Osteoblast (primary cell): ENCODE measurements around the gene MYCBPAP. TPM values are rescaled to one million over a fixed set of nuclear protein-coding genes. Genes with fewer than 3 reads are reported as not detected.

Source experiments
- DNase-seq: peaks from one replicate; pipeline ENCODE4 v3.0.0; 2011; ENCODE audit warnings: low spot score, mixed read lengths; ENCODE audit not compliant: insufficient read length; ENCODE audit errors: missing footprints
- H2AFZ ChIP-seq: 2 replicates; pipeline ENCODE4 v1.6.0; 2011; ENCODE audit warnings: mild to moderate bottlenecking, low read length
- H3K27ac ChIP-seq: 2 replicates; pipeline ENCODE4 v1.5.1; 2011; ENCODE audit warnings: mild to moderate bottlenecking, low read depth, low read length, moderate library complexity
- H3K27me3 ChIP-seq: 2 replicates; pipeline ENCODE4 v1.6.0; 2012; ENCODE audit warnings: mild to moderate bottlenecking, control low read depth, inconsistent platforms, low read length, moderate library complexity; ENCODE audit not compliant: insufficient read depth
- H3K36me3 ChIP-seq: 2 replicates; pipeline ENCODE4 v1.5.1; 2011; ENCODE audit warnings: mild to moderate bottlenecking, low read length, control low read depth, moderate library complexity; ENCODE audit not compliant: insufficient read depth
- H3K4me1 ChIP-seq: 2 replicates; pipeline ENCODE4 v1.5.1; 2011; ENCODE audit warnings: mild to moderate bottlenecking, low read length, control low read depth, moderate library complexity; ENCODE audit not compliant: insufficient read depth
- H3K4me2 ChIP-seq: 2 replicates; pipeline ENCODE4 v1.6.0; 2011; ENCODE audit warnings: mild to moderate bottlenecking, low read length; ENCODE audit not compliant: insufficient read depth
- H3K4me3 ChIP-seq: fragments of 200-600 bp; sonication (generic); 3 replicates; pipeline ENCODE4 v1.5.1; 2012; ENCODE audit warnings: mild to moderate bottlenecking, low read length, inconsistent platforms; ENCODE audit not compliant: insufficient read depth
- H3K79me2 ChIP-seq: 2 replicates; pipeline ENCODE4 v1.6.0; 2012; ENCODE audit warnings: mild to moderate bottlenecking, low read length, control low read depth, inconsistent platforms; ENCODE audit not compliant: insufficient read depth
- H3K9me3 ChIP-seq: 2 replicates; pipeline ENCODE4 v1.5.1; 2011; ENCODE audit warnings: low read depth, low read length, control low read depth
- H4K20me1 ChIP-seq: 2 replicates; pipeline ENCODE4 v1.6.0; 2012; ENCODE audit warnings: mild to moderate bottlenecking, low read length, control low read depth; ENCODE audit not compliant: insufficient read depth
- total RNA-seq: library from RNA; depleted of rRNA; stranded (reverse); fragments of >200 nt; gene quantifications from 2 replicates; pipeline ENCODE4 v1.2.3, GENCODE V29; 2012
- TF ChIP-seq, protein P1 (sequence below): IDR thresholded peaks from 2 replicates; pipeline ENCODE4 v1.5.1; 2011; ENCODE audit warnings: mild to moderate bottlenecking, low read depth, low read length, moderate library complexity; ENCODE audit errors: extremely low read depth

The MYCBPAP gene
- total RNA-seq, 1 donor, result 0.36 TPM

GRCh38 chr17:50482110-50482509 is 26.1 kb upstream of the MYCBPAP start:
- DNase-seq, result no peak
- peaks cover 28% of the 10 kb centered on the region for H3K36me3 ChIP-seq
- no peaks in the 10 kb centered on the region for H3K9me3 ChIP-seq
- peaks cover 9% of the 10 kb centered on the region for H4K20me1 ChIP-seq
- H3K27me3 ChIP-seq, result no peaks in the 10 kb centered on the region
- no peak overlapping the region for H3K4me2 ChIP-seq
- TF ChIP-seq, protein P1, sequence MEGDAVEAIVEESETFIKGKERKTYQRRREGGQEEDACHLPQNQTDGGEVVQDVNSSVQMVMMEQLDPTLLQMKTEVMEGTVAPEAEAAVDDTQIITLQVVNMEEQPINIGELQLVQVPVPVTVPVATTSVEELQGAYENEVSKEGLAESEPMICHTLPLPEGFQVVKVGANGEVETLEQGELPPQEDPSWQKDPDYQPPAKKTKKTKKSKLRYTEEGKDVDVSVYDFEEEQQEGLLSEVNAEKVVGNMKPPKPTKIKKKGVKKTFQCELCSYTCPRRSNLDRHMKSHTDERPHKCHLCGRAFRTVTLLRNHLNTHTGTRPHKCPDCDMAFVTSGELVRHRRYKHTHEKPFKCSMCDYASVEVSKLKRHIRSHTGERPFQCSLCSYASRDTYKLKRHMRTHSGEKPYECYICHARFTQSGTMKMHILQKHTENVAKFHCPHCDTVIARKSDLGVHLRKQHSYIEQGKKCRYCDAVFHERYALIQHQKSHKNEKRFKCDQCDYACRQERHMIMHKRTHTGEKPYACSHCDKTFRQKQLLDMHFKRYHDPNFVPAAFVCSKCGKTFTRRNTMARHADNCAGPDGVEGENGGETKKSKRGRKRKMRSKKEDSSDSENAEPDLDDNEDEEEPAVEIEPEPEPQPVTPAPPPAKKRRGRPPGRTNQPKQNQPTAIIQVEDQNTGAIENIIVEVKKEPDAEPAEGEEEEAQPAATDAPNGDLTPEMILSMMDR, result no peak
- peaks cover 25% of the 10 kb centered on the region for H3K79me2 ChIP-seq
- H3K27ac ChIP-seq, result peak overlapping the region; percentile 87
- peaks cover 17% of the 10 kb centered on the region for H3K4me1 ChIP-seq
- H2AFZ ChIP-seq, result no peak overlapping the region
- H3K4me3 ChIP-seq, result no peak overlapping the region

- Histone ChIP-seq H3K36me3 (peaks cover 28% of the 10 kb centered on the region), H3K4me3 (no peak overlapping the region), H2AFZ (no peak overlapping the region), H3K4me1 (peaks cover 17% of the 10 kb centered on the region), H3K9me3 (no peaks in the 10 kb centered on the region), H3K27me3 (no peaks in the 10 kb centered on the region), H3K79me2 (peaks cover 25% of the 10 kb centered on the region), H3K4me2 (peak overlapping the region; percentile 63), H3K27ac (peak overlapping the region; percentile 87), H4K20me1 (peaks cover 9% of the 10 kb centered on the region)
- TF ChIP-seq, protein P1, result peak; percentile 96
- peak; percentile 98 for DNase-seq
These were observed 25.7 kb upstream of the MYCBPAP start for GRCh38 chr17:50482516-50482915.

DNA sequence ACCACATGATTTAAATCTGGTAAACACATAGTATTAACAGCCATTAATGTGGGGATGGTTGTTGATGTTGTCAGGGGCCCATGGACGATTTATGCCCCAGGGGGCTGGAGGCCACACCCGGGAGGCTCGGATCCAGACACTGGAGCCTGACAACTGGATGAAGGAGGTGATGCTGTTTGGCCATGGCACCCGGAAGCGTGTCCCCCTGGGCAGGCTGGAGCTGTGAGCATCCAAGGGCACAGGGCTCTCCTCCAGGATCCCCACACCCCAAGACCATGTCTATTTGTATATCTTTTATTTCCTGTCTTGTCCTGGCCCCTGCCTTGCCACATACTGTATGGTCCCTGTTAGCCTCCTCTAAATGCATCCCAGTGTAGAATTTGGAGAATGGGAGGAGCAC is 25.0 kb upstream of the MYCBPAP start:
- Histone ChIP-seq H3K36me3 (peaks cover 28% of the 10 kb centered on the region), H3K79me2 (peaks cover 25% of the 10 kb centered on the region), H2AFZ (no peak overlapping the region), H3K9me3 (no peaks in the 10 kb centered on the region), H3K4me1 (peaks cover 20% of the 10 kb centered on the region), H3K27me3 (no peaks in the 10 kb centered on the region), H3K4me2 (no peak overlapping the region), H4K20me1 (peaks cover 9% of the 10 kb centered on the region), H3K27ac (peak overlapping the region; percentile 87), H3K4me3 (no peak overlapping the region)
- TF ChIP-seq, protein P1, result no peak
- DNase-seq, result no peak

- no peak overlapping the region for H3K27ac ChIP-seq
- peaks cover 20% of the 10 kb centered on the region for H3K79me2 ChIP-seq
- H3K27me3 ChIP-seq, result no peaks in the 10 kb centered on the region
- H3K9me3 ChIP-seq, result no peaks in the 10 kb centered on the region
- TF ChIP-seq, protein P1, result no peak
- H3K4me3 ChIP-seq, result no peak overlapping the region
- no peak overlapping the region for H3K4me2 ChIP-seq
- H3K4me1 ChIP-seq, result peaks cover 17% of the 10 kb centered on the region
- H4K20me1 ChIP-seq, result peaks cover 8% of the 10 kb centered on the region
- DNase-seq, result peak; percentile 92
- H2AFZ ChIP-seq, result no peak overlapping the region
- peaks cover 28% of the 10 kb centered on the region for H3K36me3 ChIP-seq
These were observed 23.7 kb upstream of the MYCBPAP start for GRCh38 chr17:50484386-50485155.
